HEK293 (cell line): Measurements from ENCODE around the gene GDI2.

Experiments used
- GLIS2 ChIP-seq: fragments of 450-650 bp; formaldehyde crosslinking; IDR thresholded peaks from 2 replicates; pipeline ENCODE4 v1.5.1; 2016; ENCODE audit warnings: missing biosample characterization, missing genetic modification characterization
- KLF16 ChIP-seq: fragments of 450-650 bp; formaldehyde crosslinking; IDR thresholded peaks from 2 replicates; pipeline ENCODE4 v1.5.1; 2017; ENCODE audit warnings: missing biosample characterization, missing genetic modification characterization
- SP2 ChIP-seq: fragments of 450-650 bp; formaldehyde crosslinking; IDR thresholded peaks from 2 replicates; pipeline ENCODE4 v1.5.1; 2016; ENCODE audit warnings: missing biosample characterization, missing genetic modification characterization
- TCF7L2 ChIP-seq: IDR thresholded peaks from 2 replicates; pipeline ENCODE4 v1.6.1; 2011; ENCODE audit warnings: low read depth, mild to moderate bottlenecking, inconsistent platforms, low read length, moderate library complexity, borderline replicate concordance
- ZNF138 ChIP-seq: fragments of 450-650 bp; formaldehyde crosslinking; IDR thresholded peaks from 2 replicates; pipeline ENCODE4 v1.5.1; 2016; ENCODE audit warnings: missing biosample characterization, missing genetic modification characterization, borderline replicate concordance
- ZNF174 ChIP-seq: fragments of 450-650 bp; formaldehyde crosslinking; IDR thresholded peaks from 2 replicates; pipeline ENCODE4 v1.5.0; 2017; ENCODE audit warnings: missing biosample characterization, mild to moderate bottlenecking, missing genetic modification characterization
- ZNF214 ChIP-seq: fragments of 450-650 bp; formaldehyde crosslinking; IDR thresholded peaks from 2 replicates; pipeline ENCODE4 v1.5.1; 2017; ENCODE audit warnings: missing biosample characterization, mild to moderate bottlenecking, missing genetic modification characterization, borderline replicate concordance
- TF ChIP-seq, protein P1 (sequence below): fragments of 450-650 bp; formaldehyde crosslinking; IDR thresholded peaks from 2 replicates; pipeline ENCODE4 v1.5.1; 2016; ENCODE audit warnings: missing biosample characterization, missing genetic modification characterization
- TF ChIP-seq, protein P2 (sequence below): fragments of 450-650 bp; formaldehyde crosslinking; IDR thresholded peaks from 2 replicates; pipeline ENCODE4 v1.5.1; 2016; ENCODE audit warnings: missing biosample characterization, missing genetic modification characterization

GRCh38 chr10:5738427-5738826, 74.8 kb downstream of the GDI2 start:
- TF ChIP-seq, protein P1, sequence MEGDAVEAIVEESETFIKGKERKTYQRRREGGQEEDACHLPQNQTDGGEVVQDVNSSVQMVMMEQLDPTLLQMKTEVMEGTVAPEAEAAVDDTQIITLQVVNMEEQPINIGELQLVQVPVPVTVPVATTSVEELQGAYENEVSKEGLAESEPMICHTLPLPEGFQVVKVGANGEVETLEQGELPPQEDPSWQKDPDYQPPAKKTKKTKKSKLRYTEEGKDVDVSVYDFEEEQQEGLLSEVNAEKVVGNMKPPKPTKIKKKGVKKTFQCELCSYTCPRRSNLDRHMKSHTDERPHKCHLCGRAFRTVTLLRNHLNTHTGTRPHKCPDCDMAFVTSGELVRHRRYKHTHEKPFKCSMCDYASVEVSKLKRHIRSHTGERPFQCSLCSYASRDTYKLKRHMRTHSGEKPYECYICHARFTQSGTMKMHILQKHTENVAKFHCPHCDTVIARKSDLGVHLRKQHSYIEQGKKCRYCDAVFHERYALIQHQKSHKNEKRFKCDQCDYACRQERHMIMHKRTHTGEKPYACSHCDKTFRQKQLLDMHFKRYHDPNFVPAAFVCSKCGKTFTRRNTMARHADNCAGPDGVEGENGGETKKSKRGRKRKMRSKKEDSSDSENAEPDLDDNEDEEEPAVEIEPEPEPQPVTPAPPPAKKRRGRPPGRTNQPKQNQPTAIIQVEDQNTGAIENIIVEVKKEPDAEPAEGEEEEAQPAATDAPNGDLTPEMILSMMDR (tag by site-specific recombination) = no peak
- TF ChIP-seq, protein P2, sequence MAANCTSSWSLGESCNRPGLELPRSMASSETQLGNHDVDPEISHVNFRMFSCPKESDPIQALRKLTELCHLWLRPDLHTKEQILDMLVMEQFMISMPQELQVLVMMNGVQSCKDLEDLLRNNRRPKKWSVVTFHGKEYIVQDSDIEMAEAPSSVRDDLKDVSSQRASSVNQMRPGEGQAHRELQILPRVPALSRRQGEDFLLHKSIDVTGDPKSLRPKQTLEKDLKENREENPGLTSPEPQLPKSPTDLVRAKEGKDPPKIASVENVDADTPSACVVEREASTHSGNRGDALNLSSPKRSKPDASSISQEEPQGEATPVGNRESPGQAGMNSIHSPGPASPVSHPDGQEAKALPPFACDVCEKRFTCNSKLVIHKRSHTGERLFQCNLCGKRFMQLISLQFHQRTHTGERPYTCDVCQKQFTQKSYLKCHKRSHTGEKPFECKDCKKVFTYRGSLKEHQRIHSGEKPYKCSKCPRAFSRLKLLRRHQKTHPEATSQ (tag by site-specific recombination) = no peak
- TF ChIP-seq SP2 (tag by site-specific recombination) (no peak), TCF7L2 (no peak), KLF16 (tag by site-specific recombination) (no peak), ZNF214 (tag by site-specific recombination) (no peak), GLIS2 (tag by site-specific recombination) (no peak), ZNF174 (tag by site-specific recombination) (no peak), ZNF138 (no peak)
